Hepatocyte (in vitro differentiated cells): ENCODE results near the gene IGDCC3. TPM values are rescaled to one million over a fixed set of nuclear protein-coding genes. Genes with fewer than 3 reads are reported as not detected.
"Not testable (repeated sequence)": the region's sequence is repeated elsewhere in the genome, so short reads cannot be mapped to it uniquely, and the experiment has no call there.

Experiments
- DNase-seq: peaks from one replicate; pipeline ENCODE4 v3.0.0-alpha.2; 2016; ENCODE audit warnings: low spot score
- H2AFZ ChIP-seq: fragments of 200-600 bp; sonication (generic); 2 replicates; pipeline ENCODE4 v1.6.0; 2016; ENCODE audit warnings: antibody characterized with exemption, mild to moderate bottlenecking
- H3K27ac ChIP-seq: fragments of 200-600 bp; sonication (generic); 2 replicates; pipeline ENCODE4 v1.5.1; 2016; ENCODE audit warnings: mild to moderate bottlenecking
- H3K27me3 ChIP-seq: fragments of 200-600 bp; sonication (generic); 2 replicates; pipeline ENCODE4 v1.6.1; 2016
- H3K36me3 ChIP-seq: fragments of 200-600 bp; sonication (generic); replicated peaks from 2 replicates; pipeline ENCODE4 v1.5.1; 2016; ENCODE audit warnings: low read depth; ENCODE audit not compliant: insufficient read depth
- H3K4me1 ChIP-seq: fragments of 200-600 bp; sonication (generic); 2 replicates; pipeline ENCODE4 v1.5.1; 2016; ENCODE audit warnings: mild to moderate bottlenecking, moderate library complexity; ENCODE audit not compliant: insufficient read depth
- H3K4me2 ChIP-seq: fragments of 200-600 bp; sonication (generic); 2 replicates; pipeline ENCODE4 v1.6.0; 2016
- H3K4me3 ChIP-seq: fragments of 200-600 bp; sonication (generic); 2 replicates; pipeline ENCODE4 v1.5.1; 2016; ENCODE audit warnings: mild to moderate bottlenecking
- H3K79me2 ChIP-seq: fragments of 200-600 bp; sonication (generic); 2 replicates; pipeline ENCODE4 v1.6.0; 2017; ENCODE audit warnings: mild to moderate bottlenecking
- H3K9me2 ChIP-seq: fragments of 200-600 bp; sonication (generic); replicated peaks from 2 replicates; pipeline ENCODE4 v1.6.0; 2017; ENCODE audit warnings: mild to moderate bottlenecking; ENCODE audit not compliant: insufficient read depth
- H3K9me3 ChIP-seq: fragments of 200-600 bp; sonication (generic); 2 replicates; pipeline ENCODE4 v1.5.1; 2016; ENCODE audit warnings: low read depth, mild to moderate bottlenecking
- H4K20me1 ChIP-seq: fragments of 200-600 bp; sonication (generic); 2 replicates; pipeline ENCODE4 v1.6.0; 2016; ENCODE audit warnings: mild to moderate bottlenecking; ENCODE audit not compliant: insufficient read depth, poor library complexity, severe bottlenecking
- EZH2 ChIP-seq: fragments of 200-600 bp; sonication (generic); IDR thresholded peaks from 2 replicates; pipeline ENCODE4 v1.6.1; 2016; ENCODE audit warnings: antibody characterized with exemption, mild to moderate bottlenecking, borderline replicate concordance
- EZH2phosphoT487 ChIP-seq: fragments of 200-600 bp; sonication (generic); IDR thresholded peaks from one replicate; pipeline ENCODE4 v1.6.1; 2018; ENCODE audit warnings: antibody characterized with exemption, mild to moderate bottlenecking, low read depth, moderate library complexity; ENCODE audit not compliant: unreplicated experiment, severe bottlenecking
- WGBS: methylation state at CpG from one replicate; pipeline ENCODE4 v1.1.6; 2016; ENCODE audit warnings: low lambda C conversion rate; ENCODE audit errors: missing lambda C conversion rate; 5-methylcytosine and 5-hydroxymethylcytosine counted together
- polyA plus RNA-seq: library from polyadenylated mRNA; unstranded; fragments of >200 nt; fragmentation: Nextera tagmentation; extraction: Ambion mirVana; gene quantifications from 2 replicates; pipeline ENCODE4 v1.2.1, GENCODE V29; 2016
- total RNA-seq: library from RNA; depleted of rRNA; stranded (reverse); fragments of >200 nt; gene quantifications from 2 replicates; pipeline ENCODE4 v1.2.3, GENCODE V29; 2014
- TF ChIP-seq, protein P1 (sequence below): fragments of 200-600 bp; sonication (generic); IDR thresholded peaks from 2 replicates; pipeline ENCODE4 v1.5.1; 2016; ENCODE audit warnings: antibody characterized with exemption, mild to moderate bottlenecking; ENCODE audit not compliant: poor library complexity

Gene IGDCC3
- total and polyA plus RNA-seq, 2 experiments from 2014 or later: 8.1 to 14.8 TPM

DNA sequence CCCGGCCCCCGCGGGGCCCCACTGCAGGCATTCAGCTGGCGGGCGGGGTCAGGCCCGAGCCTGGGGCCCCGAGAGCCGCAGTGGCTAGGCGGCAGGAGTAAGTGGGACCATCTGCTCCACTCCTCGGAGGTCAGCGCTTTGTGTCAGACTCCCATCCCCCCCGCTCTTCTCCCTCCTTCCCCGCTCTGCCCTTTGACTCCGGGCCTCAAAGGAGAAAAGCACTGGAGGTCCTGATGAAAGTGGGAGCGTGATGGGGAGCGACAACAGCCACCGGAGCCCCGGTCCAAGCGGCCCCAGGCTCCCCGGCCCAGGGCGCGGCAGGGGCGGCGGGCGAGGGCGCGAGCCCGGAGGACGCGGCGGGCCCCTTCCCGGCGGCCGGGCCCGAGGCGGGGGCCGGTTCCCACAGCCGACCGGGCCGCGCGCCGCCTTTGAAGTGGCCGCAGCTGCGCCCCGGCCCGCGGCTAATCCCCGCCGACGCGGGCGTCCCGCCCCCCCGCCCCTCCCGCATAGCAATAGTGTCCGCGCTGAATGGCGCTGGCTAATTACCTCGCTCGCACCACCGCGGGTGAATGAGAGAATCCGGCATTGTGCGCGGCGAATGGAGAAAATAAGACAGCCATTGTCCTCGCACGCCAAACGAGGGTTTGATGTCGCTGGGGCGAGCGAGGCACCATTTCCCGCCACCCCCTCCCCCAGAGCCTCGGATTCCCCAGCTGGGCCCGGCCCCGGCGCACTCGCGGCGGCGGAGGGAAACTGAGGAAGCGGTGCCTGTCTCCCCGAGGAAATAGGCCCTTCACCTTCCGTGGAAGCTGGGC is 22.4 kb downstream of the IGDCC3 start:
- Histone ChIP-seq H3K36me3 (no peaks in the 10 kb centered on the region), H3K4me2 (peak overlapping the region; percentile 95), H3K27ac (peak overlapping the region; percentile 65), H4K20me1 (no peaks in the 10 kb centered on the region), H3K79me2 (no peaks in the 10 kb centered on the region), H3K4me3 (peak overlapping the region; percentile 50), H3K9me2 (no peaks in the 10 kb centered on the region), H2AFZ (peak overlapping the region; percentile 56), H3K4me1 (peaks cover 12% of the 10 kb centered on the region), H3K9me3 (no peaks in the 10 kb centered on the region), H3K27me3 (no peaks in the 10 kb centered on the region)
- no peak for TF ChIP-seq EZH2
- TF ChIP-seq EZH2phosphoT487: no peak
- under 1% methylated on average over 22 of the region's 85 CpGs for WGBS
- DNase-seq: peak; percentile 40

DNA sequence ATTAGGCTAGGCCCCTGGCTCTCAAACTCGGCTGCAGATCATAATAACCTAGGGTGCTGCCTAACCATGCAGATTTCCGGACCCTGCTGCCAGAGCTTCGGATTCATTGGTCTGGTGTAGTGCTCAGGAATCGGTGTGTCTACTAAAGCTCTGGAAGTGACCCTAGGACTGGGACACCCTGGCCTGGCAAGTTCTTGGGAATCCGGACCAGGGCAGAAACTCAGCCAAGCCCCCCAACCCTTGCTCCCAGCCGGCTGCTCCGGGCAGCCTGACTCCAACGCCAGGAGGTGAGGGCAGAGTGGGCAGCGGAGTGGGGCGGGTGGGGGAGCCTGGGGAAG is 23.0 kb downstream of the IGDCC3 start:
- no peaks in the 10 kb centered on the region for H3K9me2 ChIP-seq
- no peaks in the 10 kb centered on the region for H3K79me2 ChIP-seq
- H2AFZ ChIP-seq: peak overlapping the region; percentile 56
- peak overlapping the region; percentile 95 for H3K4me2 ChIP-seq
- H3K27me3 ChIP-seq: no peaks in the 10 kb centered on the region
- peaks cover 12% of the 10 kb centered on the region for H3K4me1 ChIP-seq
- H3K4me3 ChIP-seq: peak overlapping the region; percentile 27
- DNase-seq: peak; percentile 33
- no peaks in the 10 kb centered on the region for H3K36me3 ChIP-seq
- peak overlapping the region; percentile 65 for H3K27ac ChIP-seq
- H3K9me3 ChIP-seq: no peaks in the 10 kb centered on the region
- WGBS: 43% methylated on average over 9 of the region's 10 CpGs
- H4K20me1 ChIP-seq: no peaks in the 10 kb centered on the region
- no peak for TF ChIP-seq EZH2phosphoT487
- TF ChIP-seq, protein P1, sequence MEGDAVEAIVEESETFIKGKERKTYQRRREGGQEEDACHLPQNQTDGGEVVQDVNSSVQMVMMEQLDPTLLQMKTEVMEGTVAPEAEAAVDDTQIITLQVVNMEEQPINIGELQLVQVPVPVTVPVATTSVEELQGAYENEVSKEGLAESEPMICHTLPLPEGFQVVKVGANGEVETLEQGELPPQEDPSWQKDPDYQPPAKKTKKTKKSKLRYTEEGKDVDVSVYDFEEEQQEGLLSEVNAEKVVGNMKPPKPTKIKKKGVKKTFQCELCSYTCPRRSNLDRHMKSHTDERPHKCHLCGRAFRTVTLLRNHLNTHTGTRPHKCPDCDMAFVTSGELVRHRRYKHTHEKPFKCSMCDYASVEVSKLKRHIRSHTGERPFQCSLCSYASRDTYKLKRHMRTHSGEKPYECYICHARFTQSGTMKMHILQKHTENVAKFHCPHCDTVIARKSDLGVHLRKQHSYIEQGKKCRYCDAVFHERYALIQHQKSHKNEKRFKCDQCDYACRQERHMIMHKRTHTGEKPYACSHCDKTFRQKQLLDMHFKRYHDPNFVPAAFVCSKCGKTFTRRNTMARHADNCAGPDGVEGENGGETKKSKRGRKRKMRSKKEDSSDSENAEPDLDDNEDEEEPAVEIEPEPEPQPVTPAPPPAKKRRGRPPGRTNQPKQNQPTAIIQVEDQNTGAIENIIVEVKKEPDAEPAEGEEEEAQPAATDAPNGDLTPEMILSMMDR: no peak
- TF ChIP-seq EZH2: no peak

DNA sequence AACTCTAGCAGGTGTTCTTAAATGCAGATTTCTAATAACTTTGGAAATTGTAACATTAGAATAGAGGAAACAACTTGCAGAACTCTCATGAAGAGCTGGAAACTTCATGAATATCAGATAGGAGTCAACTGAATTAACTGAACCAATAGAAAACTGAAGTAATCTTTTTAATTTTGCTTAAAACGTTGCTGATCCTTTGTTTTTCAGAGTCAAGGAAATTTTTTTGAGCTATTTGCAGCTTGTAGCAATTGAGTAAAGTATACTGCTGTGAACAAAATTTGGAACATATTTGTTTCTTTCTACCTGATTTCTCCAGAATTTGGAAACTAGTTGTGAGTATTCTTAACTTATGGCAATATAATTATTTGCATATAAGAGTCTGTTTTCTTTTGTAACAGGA is 25.8 kb downstream of the IGDCC3 start:
- not testable (repeated sequence) for H3K9me2 ChIP-seq, H3K9me3 ChIP-seq, H3K36me3 ChIP-seq, DNase-seq, H3K27me3 ChIP-seq, H2AFZ ChIP-seq, H3K4me2 ChIP-seq, H4K20me1 ChIP-seq, H3K79me2 ChIP-seq, H3K27ac ChIP-seq, H3K4me3 ChIP-seq
- 92% methylated on average over 1 of the region's 1 CpG for WGBS
- H3K4me1 ChIP-seq: peaks cover 16% of the 10 kb centered on the region

DNA sequence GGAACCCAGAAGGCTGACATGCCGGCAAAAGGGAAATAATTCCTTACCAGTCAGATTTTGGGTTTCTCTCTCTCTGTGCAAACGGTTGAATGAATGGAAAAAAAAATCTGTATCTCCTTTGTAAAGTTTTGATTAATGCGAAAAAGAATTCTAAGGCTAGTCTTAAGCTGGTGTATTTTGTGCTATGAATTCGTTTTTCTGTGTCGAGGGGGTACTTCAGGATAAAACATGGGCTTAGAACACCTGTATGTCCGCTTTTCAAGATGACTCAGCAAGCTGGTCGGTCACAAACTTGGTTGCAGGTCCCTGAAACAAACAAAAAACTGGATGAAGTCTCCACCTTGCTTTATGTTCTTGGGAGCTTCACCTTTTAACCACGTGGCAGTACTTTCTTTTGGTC is 28.5 kb downstream of the IGDCC3 start:
- Histone ChIP-seq H2AFZ (no peak overlapping the region), H3K4me2 (no peak overlapping the region), H3K79me2 (peaks cover 4% of the 10 kb centered on the region), H4K20me1 (no peaks in the 10 kb centered on the region), H3K36me3 (no peaks in the 10 kb centered on the region), H3K9me3 (no peaks in the 10 kb centered on the region), H3K4me1 (peaks cover 5% of the 10 kb centered on the region), H3K9me2 (no peaks in the 10 kb centered on the region), H3K27ac (no peak overlapping the region), H3K27me3 (no peaks in the 10 kb centered on the region), H3K4me3 (no peak overlapping the region)
- 86% methylated on average over 8 of the region's 8 CpGs for WGBS
- TF ChIP-seq EZH2phosphoT487 (no peak), EZH2 (no peak)
- TF ChIP-seq, protein P1: no peak
- no peak for DNase-seq

DNA sequence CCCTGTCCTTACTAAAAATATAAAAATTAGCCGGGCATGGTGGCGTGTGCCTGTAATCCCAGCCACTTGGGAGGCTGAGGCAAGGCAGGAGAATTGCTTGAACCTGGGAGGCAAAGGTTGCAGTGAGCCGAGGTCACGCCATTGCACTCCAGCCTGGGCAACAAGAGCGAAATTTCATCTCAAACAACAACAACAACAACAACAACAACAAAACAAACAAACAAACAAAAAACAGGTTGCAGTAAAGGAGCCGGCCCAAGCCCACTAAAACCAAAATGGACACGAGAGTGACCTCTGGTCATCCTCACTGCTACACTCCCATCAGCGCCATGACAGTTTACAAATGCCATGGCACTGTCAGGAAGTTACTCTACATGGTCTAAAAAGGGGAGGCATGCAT is 30.0 kb downstream of the IGDCC3 start:
- not testable (repeated sequence) for H3K4me1 ChIP-seq, H3K36me3 ChIP-seq, DNase-seq, H3K9me3 ChIP-seq, H3K79me2 ChIP-seq, H3K4me3 ChIP-seq, H3K4me2 ChIP-seq, H3K27ac ChIP-seq, H3K27me3 ChIP-seq, H3K9me2 ChIP-seq, H2AFZ ChIP-seq, H4K20me1 ChIP-seq
- 96% methylated on average over 8 of the region's 8 CpGs for WGBS
